Measurements from ENCODE around the gene BANK1.

BANK1 gene

GRCh38 chr4:102120846-102121245 lies 330.3 kb downstream of the BANK1 start:
- TF ChIP-seq ZNF8 (CRISPR knock-in tag; IDR thresholded peaks at IDR 0.05): no peak
- no peak for TF ChIP-seq ZFP3 (CRISPR knock-in tag; IDR thresholded peaks at IDR 0.05)
- TF ChIP-seq GLIS3 (CRISPR knock-in tag; IDR thresholded peaks at IDR 0.05): no peak
- TF ChIP-seq RARB (CRISPR knock-in tag; IDR thresholded peaks at IDR 0.05): 0 out of 2 replicates have a peak, but pooled peaks have one; percentile 50
- ATAC-seq: no peak
